ENCODE data around the gene BPTF. TPM values are rescaled to one million over a fixed set of nuclear protein-coding genes. Genes with fewer than 3 reads are reported as not detected.

Gene BPTF
- total RNA-seq, 2 experiments from 2014 or later = 117 to 125 TPM

DNA sequence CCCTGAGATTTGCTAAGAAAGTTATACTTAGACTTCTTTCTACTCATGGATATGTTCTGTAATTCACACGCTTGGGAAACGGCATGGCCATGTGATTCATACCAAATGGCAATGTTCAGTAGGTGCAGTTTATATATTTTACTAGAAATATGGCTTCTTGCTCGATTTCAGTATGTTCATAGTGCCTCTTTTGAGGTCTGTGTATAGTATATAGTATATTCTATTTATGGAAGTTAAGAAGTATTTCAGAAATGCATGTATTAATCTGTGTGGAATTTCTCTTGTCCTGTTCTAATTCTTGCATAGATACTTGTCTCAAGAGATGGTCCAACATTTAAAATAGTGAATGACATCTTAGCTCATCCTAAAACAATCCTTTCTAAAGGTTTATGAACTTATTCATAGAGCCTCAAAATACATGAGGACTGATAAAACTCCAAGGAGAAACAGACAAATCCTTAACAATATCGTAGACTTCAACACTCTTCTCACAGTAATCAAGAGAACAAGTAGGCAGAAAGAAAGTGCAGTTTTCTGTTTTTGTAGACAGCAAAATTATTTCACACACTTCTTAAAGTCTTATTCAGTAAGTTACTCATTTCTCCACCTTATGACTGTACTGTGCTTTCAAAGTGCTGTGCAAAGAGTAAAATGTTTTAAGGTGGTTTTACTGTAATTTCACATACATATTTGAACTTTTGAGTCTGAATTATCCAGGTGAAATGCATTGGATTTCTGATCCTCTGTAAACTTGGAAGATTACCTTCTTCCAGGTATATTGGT, 11.1 kb downstream of the BPTF start:
- peak overlapping the region; percentile 2 for H3K27ac Mint-ChIP-seq

DNA sequence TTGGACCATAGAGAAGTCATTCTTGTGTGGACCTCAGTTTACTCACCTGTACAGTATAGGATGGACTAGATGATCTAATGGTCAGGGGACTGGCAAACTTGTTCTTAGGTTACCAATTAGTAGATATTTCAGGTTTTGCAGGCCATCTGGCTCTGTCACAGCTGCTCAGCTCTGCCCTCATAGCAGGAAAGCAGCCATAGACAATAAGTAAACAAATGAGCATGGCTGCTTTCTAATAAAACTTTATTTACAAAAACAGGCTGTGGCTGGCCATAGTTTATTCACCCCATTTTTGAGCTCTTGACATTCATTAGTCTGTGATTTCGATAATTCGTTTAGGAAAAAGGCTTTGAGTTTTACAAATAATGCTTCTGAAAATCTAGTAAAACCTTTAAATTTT, 12.7 kb downstream of the BPTF start:
- H3K27ac ChIP-seq (ENCODE audit: low read depth in 1 of 2, low read length in 2 of 2) = no peak overlapping the region
- no peaks in the 10 kb centered on the region for H3K36me3 ChIP-seq (ENCODE audit: insufficient read depth, low read length)
- DNase-seq (no peak), ATAC-seq (ENCODE audit: poor library complexity) (no peak)
- no peaks in the 10 kb centered on the region for H3K9me3 Mint-ChIP-seq
- peak overlapping the region; percentile 20 for H3K4me3 Mint-ChIP-seq
- CTCF ChIA-PET = no interaction called here
- peak overlapping the region; percentile 32 for H3K27ac Mint-ChIP-seq
- H3K27me3 Mint-ChIP-seq = no peaks in the 10 kb centered on the region
- intact Hi-C loops (cut with DNase I, micrococcal nuclease) = no loop called here
- H3K4me1 ChIP-seq (ENCODE audit: insufficient read depth, low read length) = peaks cover 34% of the 10 kb centered on the region
- H3K4me1 Mint-ChIP-seq (ENCODE audit: low read depth) = peaks cover 90% of the 10 kb centered on the region
- POLR2A ChIA-PET = no interaction called here
- no peaks in the 10 kb centered on the region for H3K9me3 ChIP-seq (ENCODE audit: control insufficient read depth in 1 of 2, insufficient read depth in 1 of 2, low read length in 2 of 2)
- peaks cover 14% of the 10 kb centered on the region for H3K36me3 Mint-ChIP-seq (ENCODE audit: low read depth)
- no peak overlapping the region for H3K4me3 ChIP-seq (ENCODE audit: low read length)
- no peaks in the 10 kb centered on the region for H3K27me3 ChIP-seq (ENCODE audit: control insufficient read depth in 1 of 2, insufficient read depth in 2 of 2, low read length in 2 of 2)
- TF ChIP-seq, protein P1, sequence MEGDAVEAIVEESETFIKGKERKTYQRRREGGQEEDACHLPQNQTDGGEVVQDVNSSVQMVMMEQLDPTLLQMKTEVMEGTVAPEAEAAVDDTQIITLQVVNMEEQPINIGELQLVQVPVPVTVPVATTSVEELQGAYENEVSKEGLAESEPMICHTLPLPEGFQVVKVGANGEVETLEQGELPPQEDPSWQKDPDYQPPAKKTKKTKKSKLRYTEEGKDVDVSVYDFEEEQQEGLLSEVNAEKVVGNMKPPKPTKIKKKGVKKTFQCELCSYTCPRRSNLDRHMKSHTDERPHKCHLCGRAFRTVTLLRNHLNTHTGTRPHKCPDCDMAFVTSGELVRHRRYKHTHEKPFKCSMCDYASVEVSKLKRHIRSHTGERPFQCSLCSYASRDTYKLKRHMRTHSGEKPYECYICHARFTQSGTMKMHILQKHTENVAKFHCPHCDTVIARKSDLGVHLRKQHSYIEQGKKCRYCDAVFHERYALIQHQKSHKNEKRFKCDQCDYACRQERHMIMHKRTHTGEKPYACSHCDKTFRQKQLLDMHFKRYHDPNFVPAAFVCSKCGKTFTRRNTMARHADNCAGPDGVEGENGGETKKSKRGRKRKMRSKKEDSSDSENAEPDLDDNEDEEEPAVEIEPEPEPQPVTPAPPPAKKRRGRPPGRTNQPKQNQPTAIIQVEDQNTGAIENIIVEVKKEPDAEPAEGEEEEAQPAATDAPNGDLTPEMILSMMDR (IDR thresholded peaks at IDR 0.05) = no peak

More for the DNA sequence above, 11.1 kb downstream of the BPTF start:
- no peak for DNase-seq
- Histone ChIP-seq H3K4me3 (ENCODE audit: low read length) (no peak overlapping the region), H3K9me3 (ENCODE audit: control insufficient read depth in 1 of 2, insufficient read depth in 1 of 2, low read length in 2 of 2) (no peaks in the 10 kb centered on the region), H3K27ac (ENCODE audit: low read depth in 1 of 2, low read length in 2 of 2) (no peak overlapping the region), H3K4me1 (ENCODE audit: insufficient read depth, low read length) (peaks cover 44% of the 10 kb centered on the region), H3K27me3 (ENCODE audit: control insufficient read depth in 1 of 2, insufficient read depth in 2 of 2, low read length in 2 of 2) (no peaks in the 10 kb centered on the region), H3K36me3 (ENCODE audit: insufficient read depth, low read length) (no peaks in the 10 kb centered on the region)
- Mint-ChIP-seq H3K4me1 (ENCODE audit: low read depth) (peaks cover 87% of the 10 kb centered on the region), H3K36me3 (ENCODE audit: low read depth) (peaks cover 9% of the 10 kb centered on the region), H3K4me3 (peak overlapping the region; percentile 32), H3K27me3 (no peaks in the 10 kb centered on the region), H3K9me3 (no peaks in the 10 kb centered on the region)
- ChIA-PET CTCF (no interaction called here), POLR2A (no interaction called here)
- intact Hi-C loops (cut with DNase I, micrococcal nuclease) = no loop called here
- TF ChIP-seq, protein P1 (IDR thresholded peaks at IDR 0.05) = no peak
- ATAC-seq (ENCODE audit: poor library complexity) = no peak

GRCh38 chr17:67838538-67838937, 13.2 kb downstream of the BPTF start:
- peaks cover 32% of the 10 kb centered on the region for H3K4me1 ChIP-seq (ENCODE audit: insufficient read depth, low read length)
- CTCF ChIA-PET = no interaction called here
- peaks cover 84% of the 10 kb centered on the region for H3K4me1 Mint-ChIP-seq (ENCODE audit: low read depth)
- no peak overlapping the region for H3K27ac Mint-ChIP-seq
- H3K4me3 ChIP-seq (ENCODE audit: low read length) = no peak overlapping the region
- H3K4me3 Mint-ChIP-seq = no peak overlapping the region
- H3K36me3 Mint-ChIP-seq (ENCODE audit: low read depth) = peaks cover 14% of the 10 kb centered on the region
- POLR2A ChIA-PET = interaction anchor here (0.5 kb wide), 1 partner anchor 14 kb away, joined by 4 read pairs; no protein-coding TSS in a partner anchor
- no peaks in the 10 kb centered on the region for H3K27me3 ChIP-seq (ENCODE audit: control insufficient read depth in 1 of 2, insufficient read depth in 2 of 2, low read length in 2 of 2)
- H3K27me3 Mint-ChIP-seq = no peaks in the 10 kb centered on the region
- TF ChIP-seq, protein P1 (IDR thresholded peaks at IDR 0.05) = no peak
- H3K27ac ChIP-seq (ENCODE audit: low read depth in 1 of 2, low read length in 2 of 2) = no peak overlapping the region
- no peak for ATAC-seq (ENCODE audit: poor library complexity)
- intact Hi-C loops (cut with DNase I, micrococcal nuclease) = no loop called here
- no peak for DNase-seq
- H3K9me3 ChIP-seq (ENCODE audit: control insufficient read depth in 1 of 2, insufficient read depth in 1 of 2, low read length in 2 of 2) = no peaks in the 10 kb centered on the region
- no peaks in the 10 kb centered on the region for H3K36me3 ChIP-seq (ENCODE audit: insufficient read depth, low read length)
- no peaks in the 10 kb centered on the region for H3K9me3 Mint-ChIP-seq

Measured in CD4-positive, alpha-beta T cell (primary cell).